Skin of body (tissue), 2 donors: ENCODE data around the gene NR6A1. TPM values are rescaled to one million over a fixed set of nuclear protein-coding genes. Genes with fewer than 3 reads are reported as not detected.
A peak's percentile ranks its signal among the peaks of the same experiment; 100 is the strongest.

Experiments
- DNase-seq: peaks from one replicate; lab custom pipeline; 2025; lab: John Stamatoyannopoulos, UW
- total RNA-seq: library from RNA; depleted of rRNA; stranded (reverse); fragments of >200 nt; gene quantifications from one replicate; pipeline ENCODE4 v1.2.3, GENCODE V29; 2014

Gene NR6A1
- total RNA-seq, 1 donor from 2014 or later = 0.99 TPM

- peak; percentile 74 for DNase-seq
Measured at GRCh38 chr9:124660341-124660801, 110.7 kb downstream of the NR6A1 start.

DNA sequence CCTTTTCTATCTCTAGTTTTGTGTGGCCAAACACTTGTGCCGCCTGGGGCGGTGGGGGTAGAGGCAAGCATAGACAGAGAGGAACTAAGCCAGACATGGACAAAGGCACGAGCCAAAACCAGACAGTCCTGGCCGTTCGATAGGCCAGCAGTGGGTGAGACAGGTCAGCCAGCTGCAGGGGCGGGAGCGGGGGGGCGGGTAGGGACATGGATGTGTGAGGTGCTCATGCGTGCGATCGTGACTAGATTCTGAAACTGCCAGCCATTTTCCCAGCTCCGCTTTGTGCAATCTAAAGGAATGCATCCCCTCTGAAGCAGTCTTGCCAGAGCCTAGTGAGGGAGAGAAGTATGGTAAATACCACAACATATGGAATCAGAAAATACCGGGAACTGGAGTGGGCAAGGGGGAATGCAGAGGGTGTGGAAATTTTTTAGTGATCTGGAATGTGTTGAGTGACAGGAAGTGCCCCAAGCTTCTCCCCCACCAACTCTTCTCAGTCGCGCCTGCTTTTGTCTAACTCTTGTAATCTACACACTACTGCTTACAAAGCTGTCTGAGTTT lies 111.9 kb downstream of the NR6A1 start:
- DNase-seq = peak; percentile 93

DNA sequence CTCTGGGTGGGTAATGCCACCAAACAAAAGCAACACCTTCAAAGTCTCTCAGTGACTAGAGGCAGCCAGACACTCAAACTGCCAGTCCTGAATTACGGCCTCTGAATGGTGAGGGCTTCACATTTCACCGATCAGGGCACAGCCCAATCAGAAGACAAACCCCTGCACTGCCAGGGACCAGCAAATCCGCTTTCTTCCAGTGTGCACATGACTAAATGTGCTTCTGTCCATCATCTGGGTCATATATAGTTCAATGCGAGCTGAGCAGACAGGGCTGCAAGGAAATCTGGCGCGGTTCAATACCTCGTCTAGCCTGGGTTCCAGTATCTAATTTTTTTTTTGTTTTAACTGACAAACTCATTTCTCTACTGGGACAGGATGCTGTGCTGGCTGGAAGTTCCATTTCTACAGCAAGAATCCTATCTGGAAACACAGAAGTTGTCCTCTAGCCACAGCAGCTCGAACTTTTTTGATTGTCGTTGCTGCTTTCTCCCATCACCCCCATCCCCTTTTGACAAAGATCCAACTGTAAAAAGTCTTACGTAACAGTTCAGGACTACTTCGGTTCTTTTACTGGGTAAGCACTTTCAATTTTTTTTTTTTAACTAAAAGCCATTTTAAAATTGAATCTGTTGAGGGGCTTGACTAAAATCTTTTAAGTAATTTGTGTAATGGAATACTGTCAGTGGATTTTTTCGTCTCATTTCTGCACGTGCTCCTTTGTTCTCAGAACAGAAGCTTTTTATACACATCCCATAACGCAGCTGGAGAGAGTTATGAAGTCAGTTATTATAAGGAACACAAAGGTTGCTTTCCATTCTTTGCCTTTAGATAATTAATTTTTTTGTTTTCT lies 112.7 kb downstream of the NR6A1 start:
- peak; percentile 97 for DNase-seq

- no peak for DNase-seq
Measured at GRCh38 chr9:124657516-124657915, 113.6 kb downstream of the NR6A1 start.

DNA sequence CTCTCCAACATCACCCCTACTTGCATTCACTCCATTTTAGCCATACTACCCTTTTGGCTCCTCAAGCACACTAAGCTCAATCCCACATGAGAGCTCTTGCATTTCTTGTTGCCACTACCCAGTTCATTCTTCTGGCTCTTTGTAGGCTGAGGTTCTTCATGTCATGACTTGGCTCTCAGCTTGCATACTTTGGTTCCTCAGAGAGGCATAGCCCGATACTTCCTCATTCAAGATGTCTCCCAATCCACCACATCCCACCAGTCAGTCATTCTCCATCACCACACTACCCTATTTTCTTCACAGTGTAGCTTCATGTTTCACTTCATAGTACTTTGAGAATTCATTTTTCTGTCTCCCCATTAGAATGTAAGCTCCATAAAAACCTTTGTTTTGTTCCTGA lies 116.7 kb downstream of the NR6A1 start:
- DNase-seq = no peak

DNA sequence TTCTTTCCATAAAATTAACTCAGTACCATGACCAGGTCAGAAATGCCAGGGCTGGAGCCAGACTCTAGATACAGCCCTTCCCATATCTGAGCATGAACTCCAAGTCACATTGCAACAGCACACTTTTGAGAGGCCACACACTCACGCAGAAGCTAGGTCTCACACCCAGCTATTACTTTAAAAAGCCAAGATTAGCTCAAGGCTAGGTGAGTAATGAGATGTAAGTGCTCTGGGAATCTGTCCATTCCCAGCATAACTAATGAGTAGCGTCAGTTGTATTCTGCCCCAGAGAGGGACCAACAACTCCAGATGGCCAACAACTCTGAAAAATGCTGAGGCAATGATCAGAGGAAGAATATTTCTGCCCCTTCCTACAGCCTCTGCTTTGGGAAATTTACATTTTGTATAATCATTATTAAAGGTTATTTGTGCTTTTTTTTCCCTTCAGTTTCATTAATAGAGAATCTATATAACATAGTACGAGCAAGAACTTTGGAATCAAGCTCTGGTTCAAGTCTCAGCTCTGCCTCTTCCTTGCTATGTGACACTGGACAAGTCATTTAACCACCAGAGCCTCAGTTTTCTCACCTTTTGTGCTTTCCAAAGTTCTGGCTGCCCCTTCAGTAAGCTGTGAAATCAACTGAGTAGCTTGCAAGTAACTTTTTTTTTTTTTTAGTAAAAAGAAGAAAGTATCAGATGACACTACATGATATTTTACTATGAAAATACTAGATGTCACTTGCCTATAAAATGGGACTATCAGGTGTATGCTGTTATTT lies 118.3 kb downstream of the NR6A1 start:
- no peak for DNase-seq

- no peak for DNase-seq
Measured at GRCh38 chr9:124652203-124652602, 118.9 kb downstream of the NR6A1 start.

DNA sequence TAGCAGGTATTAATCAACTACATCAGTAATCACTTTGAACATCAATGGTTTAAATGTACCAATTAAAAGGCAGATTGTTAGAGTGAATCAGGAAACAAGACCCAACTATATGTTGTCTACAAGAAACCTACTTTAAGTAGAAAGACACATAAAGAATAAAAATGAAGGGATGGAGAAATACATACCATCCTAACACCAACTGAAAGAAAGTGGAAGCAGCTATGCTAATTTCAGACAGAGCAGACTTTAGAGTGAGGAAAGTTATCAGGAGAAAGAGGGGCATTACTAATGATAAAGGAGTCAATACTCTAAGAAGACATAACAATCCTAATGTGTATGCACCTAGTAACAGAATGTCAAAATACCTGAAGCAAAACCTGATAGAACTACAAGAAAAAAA lies 125.8 kb downstream of the NR6A1 start:
- no peak for DNase-seq

DNA sequence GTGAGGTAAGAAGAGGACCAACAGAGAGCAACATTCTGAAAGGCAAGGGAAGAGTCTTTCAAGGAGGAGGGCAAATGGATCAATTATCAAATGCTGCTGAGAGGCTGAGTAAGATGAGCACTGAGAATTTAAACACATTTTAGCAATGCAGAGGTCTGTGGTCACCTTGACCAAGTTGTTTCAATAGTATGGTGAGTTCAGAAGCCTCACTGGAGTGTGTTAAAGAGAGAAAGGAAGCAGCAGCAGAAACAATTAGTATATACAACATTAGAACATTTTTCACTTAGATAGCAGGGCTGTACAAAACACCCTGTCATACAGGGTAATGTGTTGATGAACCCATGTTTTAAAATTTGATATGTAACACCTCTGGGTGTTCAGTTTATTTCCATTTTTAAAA lies 131.5 kb downstream of the NR6A1 start:
- no peak for DNase-seq

DNA sequence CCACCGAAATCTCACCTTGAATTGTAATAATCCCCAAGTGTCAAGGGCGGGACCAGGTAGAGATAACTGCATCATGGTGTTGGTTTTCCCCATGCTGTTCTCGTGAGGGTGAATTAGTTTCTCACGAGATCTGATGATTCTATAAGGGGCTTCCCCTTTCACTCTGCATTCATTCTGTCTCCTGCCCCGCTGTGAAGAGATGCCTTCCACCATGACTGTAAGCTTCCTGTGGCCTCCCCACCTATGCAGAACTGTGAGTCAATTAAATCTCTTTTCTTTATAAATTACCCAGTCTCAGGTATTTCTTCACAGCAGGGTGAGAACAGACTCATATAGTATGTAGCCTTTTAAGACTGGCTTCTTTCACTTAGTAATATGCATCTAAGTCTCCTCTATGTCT lies 135.8 kb downstream of the NR6A1 start:
- no peak for DNase-seq

GRCh38 chr9:124632077-124632621 lies 139.0 kb downstream of the NR6A1 start:
- DNase-seq = peak; percentile 78

GRCh38 chr9:124631326-124631725 lies 139.8 kb downstream of the NR6A1 start:
- DNase-seq = peak; percentile 15

DNA sequence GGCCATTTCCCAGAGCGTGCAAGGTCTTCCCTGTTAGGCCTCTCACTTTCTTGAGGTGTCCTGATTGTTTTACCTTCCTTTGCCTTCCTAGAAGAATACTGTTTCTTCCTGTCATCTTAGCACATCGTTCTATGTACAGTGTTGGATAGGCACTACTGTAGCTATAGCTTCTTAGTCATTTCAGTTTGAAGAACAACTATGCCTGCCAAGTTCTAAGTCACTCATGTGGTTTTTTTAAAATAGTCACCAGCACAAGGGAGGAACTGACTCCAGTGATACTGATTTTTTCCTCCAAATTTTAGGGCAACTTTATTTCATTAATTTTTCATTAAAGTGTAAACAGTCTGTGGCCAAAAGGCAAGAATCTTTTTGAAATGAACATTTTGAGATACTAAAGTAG lies 141.5 kb downstream of the NR6A1 start:
- DNase-seq = peak; percentile 26

GRCh38 chr9:124628741-124629140 lies 142.4 kb downstream of the NR6A1 start:
- DNase-seq = no peak

DNA sequence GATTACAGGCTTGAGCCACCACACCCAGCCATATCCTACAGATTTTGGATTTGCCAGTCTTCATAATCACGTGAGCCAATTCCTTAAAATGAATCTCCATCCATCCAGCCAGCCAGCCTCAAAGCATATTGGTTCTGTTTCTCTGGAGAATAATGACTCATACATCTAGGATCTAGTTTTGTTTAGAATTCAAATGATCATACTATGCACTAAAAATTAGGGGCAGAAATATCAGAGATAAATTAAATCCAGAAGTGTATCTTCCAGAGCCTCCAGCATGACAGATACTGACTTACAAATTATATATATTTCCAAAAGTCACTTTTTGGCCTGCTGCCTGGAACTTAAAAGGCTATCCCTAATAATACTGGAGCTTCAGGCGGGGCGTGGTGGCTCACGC lies 144.8 kb downstream of the NR6A1 start:
- peak; percentile 64 for DNase-seq

DNA sequence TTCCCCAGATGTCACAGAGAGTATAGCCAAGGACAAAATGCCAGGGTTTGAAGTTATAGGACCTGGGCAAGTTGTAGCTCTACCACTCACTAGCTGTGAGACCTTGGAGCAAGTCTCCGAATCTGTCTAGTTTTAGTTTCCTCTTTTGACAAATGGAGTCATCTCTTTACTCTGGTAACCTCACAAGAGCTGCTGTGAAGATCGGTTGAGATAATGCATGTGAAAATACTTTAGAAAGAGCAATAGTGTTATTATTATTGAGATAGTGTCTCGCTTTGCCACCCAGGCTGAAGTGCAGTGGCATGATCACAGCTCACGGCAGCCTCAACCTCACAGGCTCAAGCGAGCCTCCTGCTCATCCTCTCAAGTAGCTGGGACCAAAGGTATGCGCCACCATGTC lies 146.0 kb downstream of the NR6A1 start:
- no peak for DNase-seq

DNA sequence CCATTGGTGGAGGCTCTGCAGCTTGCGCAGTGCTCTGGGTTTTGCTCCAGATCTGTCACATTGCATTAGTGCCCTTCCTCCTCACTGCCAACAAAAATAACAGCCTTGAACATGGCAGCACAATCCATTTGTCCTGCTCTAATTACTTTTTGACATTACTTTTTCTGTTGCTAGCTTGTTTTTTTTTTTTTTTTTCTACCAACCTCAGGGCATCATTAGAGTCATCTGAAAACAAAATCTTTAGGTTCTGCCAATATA lies 146.4 kb downstream of the NR6A1 start:
- DNase-seq = no peak

DNA sequence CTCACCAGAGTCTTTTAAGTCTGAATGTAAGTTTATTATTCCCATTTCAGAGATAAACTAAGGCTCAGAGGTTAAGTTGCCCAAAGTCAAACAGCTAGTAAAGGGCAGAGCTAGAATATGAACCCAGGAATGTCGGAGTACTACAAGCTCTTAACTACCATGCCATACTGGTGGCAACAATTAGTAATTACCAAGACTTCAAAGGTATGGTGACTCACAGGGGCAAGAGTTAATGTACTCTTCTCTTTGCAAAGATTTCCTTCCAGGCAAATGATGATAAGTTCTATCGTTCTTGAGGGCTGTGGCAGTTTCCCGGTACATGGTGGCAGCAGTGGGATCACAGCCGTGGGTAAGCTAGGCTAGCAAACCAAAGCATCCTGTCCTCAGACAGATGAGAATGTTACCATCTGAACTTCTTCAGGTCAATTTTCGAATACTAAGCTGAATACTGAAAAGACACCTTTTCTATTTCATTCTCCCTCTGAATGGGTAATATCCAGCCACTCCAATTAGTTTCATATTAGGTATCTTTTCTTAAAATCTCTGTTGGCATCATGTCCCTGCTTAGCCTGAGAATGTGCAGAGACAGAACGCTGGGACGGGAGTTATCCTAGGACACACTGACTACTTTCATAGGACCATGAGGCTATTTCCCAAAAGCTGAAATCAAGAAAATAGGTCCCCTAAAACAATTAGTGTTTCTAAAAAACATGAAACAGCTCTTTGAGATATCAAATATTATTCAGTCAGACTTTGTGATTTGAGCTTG lies 147.0 kb downstream of the NR6A1 start:
- DNase-seq = no peak

DNA sequence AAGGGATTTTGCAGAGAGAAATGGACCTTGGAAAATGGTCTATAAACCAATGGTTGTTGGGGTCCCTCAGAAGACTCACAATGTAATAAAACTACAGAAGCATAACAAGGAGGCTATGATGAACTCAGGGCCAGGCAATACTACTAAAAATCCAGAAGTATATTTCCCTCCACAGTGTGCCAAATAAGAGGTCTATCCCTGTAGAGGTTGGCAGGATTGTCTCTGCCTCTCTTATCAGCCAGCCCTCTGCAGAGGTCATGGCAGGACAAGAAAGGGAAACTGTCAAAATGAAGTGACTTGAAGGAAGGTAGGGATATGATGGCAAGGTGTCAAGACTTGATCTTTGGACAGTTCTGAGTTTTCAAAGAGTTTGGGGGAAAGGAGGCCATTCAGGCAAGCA lies 148.2 kb downstream of the NR6A1 start:
- DNase-seq = no peak

- no peak for DNase-seq
Measured at GRCh38 chr9:124621371-124622328, 149.5 kb downstream of the NR6A1 start.
